Fibroblast of upper back skin (primary cell): ENCODE data around the gene UAP1L1.
A peak's percentile ranks its signal among the peaks of the same experiment; 100 is the strongest.
"Not testable (repeated sequence)": the region's sequence is repeated elsewhere in the genome, so short reads cannot be mapped to it uniquely, and the experiment has no call there.

Experiments
- DNase-seq: peaks from one replicate; pipeline ENCODE4 v3.0.0-alpha.2; 2013

Gene UAP1L1

GRCh38 chr9:137077010-137077747 lies at the start of gene UAP1L1:
Gene UAP1L1, plus strand, starts transcription at chr9:137077517. Its CDS starts 16 bp downstream, at chr9:137077533.
- peak; percentile 47 for DNase-seq

- peak; percentile 18 for DNase-seq
Observed at GRCh38 chr9:137028263-137029057, 48.9 kb upstream of the UAP1L1 start.

GRCh38 chr9:137029058-137029936 lies 48.0 kb upstream of the UAP1L1 start:
- peak; percentile 35 for DNase-seq

GRCh38 chr9:137030006-137030405 lies 47.3 kb upstream of the UAP1L1 start:
- no peak for DNase-seq

- no peak for DNase-seq
Observed at GRCh38 chr9:137030538-137031527, 46.5 kb upstream of the UAP1L1 start.

- DNase-seq, result no peak
Observed at GRCh38 chr9:137031904-137032640, 45.2 kb upstream of the UAP1L1 start, which contains the start of gene FUT7. Gene FUT7, minus strand, starts transcription at chr9:137032088. Its CDS starts 97 bp downstream, at chr9:137031991.

- DNase-seq, result no peak
Observed at GRCh38 chr9:137032858-137033257, 44.5 kb upstream of the UAP1L1 start.

GRCh38 chr9:137033481-137033880 lies 43.8 kb upstream of the UAP1L1 start:
- DNase-seq, result not testable (repeated sequence)

- DNase-seq, result no peak
Observed at GRCh38 chr9:137034039-137034708, 43.1 kb upstream of the UAP1L1 start.

- peak; percentile 70 for DNase-seq
Observed at GRCh38 chr9:137034709-137035506, 42.4 kb upstream of the UAP1L1 start.

GRCh38 chr9:137035507-137035834 lies 41.8 kb upstream of the UAP1L1 start:
- DNase-seq, result no peak

- no peak for DNase-seq
Observed at GRCh38 chr9:137035937-137036336, 41.4 kb upstream of the UAP1L1 start.

GRCh38 chr9:137037035-137037434 lies 40.3 kb upstream of the UAP1L1 start:
- DNase-seq, result no peak

GRCh38 chr9:137037483-137037882 lies 39.8 kb upstream of the UAP1L1 start:
- DNase-seq, result no peak

- no peak for DNase-seq
Observed at GRCh38 chr9:137038916-137039315, 38.4 kb upstream of the UAP1L1 start.

GRCh38 chr9:137039611-137040366 lies 37.5 kb upstream of the UAP1L1 start:
- DNase-seq, result no peak

GRCh38 chr9:137040568-137040967 lies 36.7 kb upstream of the UAP1L1 start:
- no peak for DNase-seq

GRCh38 chr9:137041124-137041523 lies 36.2 kb upstream of the UAP1L1 start:
- no peak for DNase-seq
